Activated naive CD4-positive, alpha-beta T cell treated with anti-CD3 and anti-CD28 coated beads, Interleukin-2, amount 50 U/mL, for 16 hours (primary cell): ENCODE results near the gene TRPC6.

Source experiments
- DNase-seq: peaks from one replicate; pipeline ENCODE4 v3.0.0-alpha.2; 2020

Gene TRPC6

GRCh38 chr11:101583251-101584128 is at the start of gene TRPC6:
TSS of gene TRPC6 (minus strand) at chr11:101584007. CDS start at chr11:101583503, 504 bp downstream.
- no peak for DNase-seq

DNA sequence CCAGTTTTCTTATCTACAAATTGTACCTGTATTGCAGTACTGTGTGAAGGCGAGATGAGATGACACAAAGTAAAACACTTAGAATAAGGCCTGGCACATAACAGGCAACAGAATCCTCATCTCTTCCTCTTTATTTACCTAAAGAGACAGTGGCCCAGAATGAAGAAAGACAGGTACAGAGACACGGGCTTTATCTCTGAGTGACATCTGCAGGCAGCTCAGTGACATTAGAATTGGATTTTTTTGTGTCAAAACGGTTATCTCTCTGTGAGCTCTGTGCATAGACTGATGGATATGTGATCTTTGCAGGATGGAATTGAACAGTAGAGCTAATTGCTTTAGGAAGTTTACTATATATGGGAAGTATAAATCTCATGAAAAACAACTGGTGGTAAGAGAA is 36.2 kb upstream of the TRPC6 start:
- DNase-seq = no peak

- no peak for DNase-seq
Measured at GRCh38 chr11:101618709-101619108, 34.9 kb upstream of the TRPC6 start.

GRCh38 chr11:101617735-101618332 is 34.0 kb upstream of the TRPC6 start:
- DNase-seq = no peak

GRCh38 chr11:101612481-101612880 is 28.7 kb upstream of the TRPC6 start:
- no peak for DNase-seq

DNA sequence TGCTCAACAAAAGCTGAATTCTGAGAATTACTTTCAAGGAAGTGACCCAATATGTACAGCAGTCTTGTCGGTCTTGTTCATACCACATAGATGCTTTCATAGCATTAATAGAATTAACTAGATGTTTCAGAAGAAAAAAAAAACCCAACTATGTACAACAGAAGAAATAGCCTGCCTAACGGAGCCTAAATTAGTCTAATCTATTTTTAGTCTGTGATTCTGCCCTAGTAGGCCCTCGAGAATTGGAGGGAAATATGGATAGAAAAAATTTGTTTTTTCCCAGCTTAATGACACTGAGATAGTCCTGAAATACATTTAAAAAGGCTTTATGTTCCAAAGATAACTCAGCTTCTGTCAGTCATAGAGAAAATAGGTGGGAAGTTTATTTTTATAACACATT is 17.1 kb upstream of the TRPC6 start:
- DNase-seq = no peak

DNA sequence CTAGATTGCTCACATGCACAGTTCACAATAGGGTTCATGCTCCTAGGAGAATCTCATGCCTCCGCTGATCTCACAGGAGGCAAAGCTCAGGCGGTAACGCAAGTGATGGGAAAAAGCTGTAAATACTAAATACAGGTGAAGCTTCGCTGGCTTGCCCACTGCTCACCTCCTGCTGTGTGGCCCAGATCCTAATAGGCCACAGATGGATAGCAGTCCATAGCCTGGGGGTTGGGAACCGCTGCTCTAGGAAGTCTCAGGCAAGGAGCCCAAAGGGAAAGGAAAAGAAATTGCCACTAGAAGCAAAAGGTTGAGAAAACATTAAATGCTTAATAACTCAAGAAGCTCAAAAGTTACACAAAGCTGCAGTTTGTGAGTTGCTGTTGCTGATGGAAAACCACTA is 3.2 kb upstream of the TRPC6 start:
- DNase-seq = no peak

- DNase-seq = no peak
Measured at GRCh38 chr11:101584655-101585054, 848 bp upstream of the TRPC6 start.

DNA sequence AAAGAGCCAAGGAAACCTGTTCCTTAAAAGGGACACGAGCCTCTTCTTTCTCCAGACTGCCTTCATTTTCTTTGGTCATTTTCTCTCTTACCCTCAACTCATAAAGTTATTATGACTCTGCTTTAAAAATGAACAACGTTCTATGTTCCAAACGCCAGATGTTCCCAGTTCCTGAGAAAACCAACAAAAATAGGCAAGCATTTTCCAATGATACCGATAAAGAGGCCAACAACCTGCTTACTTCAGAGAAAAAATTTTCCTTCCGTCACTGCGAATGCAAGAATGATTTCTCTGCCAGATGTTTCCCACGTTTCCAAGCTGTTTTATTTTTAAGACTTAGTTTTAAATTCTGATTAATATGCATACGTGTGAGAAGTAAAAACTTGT is 315 bp upstream of the TRPC6 start:
- DNase-seq = no peak

DNA sequence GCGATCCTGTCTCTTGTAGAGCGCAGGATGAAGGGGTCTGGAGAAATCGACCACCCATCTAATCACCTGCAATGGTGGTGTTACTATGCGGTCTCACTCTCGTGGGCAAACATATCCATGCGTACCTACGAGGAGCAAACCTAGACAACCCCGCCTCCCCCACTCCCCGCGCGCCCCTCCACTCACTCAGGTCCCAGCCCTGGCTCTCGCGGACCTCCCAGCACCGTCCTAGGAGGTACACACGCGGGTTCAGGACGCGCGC is 887 bp downstream of the TRPC6 start:
- DNase-seq = no peak

- no peak for DNase-seq
Measured at GRCh38 chr11:101582236-101582988, 1.4 kb downstream of the TRPC6 start.

GRCh38 chr11:101577461-101577860 is 6.3 kb downstream of the TRPC6 start:
- no peak for DNase-seq

DNA sequence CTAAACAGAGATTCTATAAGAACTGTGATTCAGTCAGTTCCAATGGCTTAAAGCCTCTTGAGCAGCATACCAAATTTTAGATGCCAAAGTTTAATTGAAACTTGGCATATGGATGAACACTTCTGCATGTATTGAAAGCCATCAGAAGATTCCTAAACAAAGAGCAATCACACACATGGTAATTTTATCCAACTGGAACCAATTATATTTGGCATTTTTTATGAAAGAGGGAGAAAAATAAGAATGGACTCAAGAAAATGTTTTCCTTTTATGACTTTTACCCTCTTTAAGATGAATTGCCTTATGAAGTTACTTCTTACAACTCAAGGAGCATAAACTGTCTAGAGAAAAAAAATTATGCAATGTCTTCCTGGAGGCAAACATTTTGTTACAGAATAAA is 7.4 kb downstream of the TRPC6 start:
- no peak for DNase-seq

GRCh38 chr11:101574886-101575285 is 8.9 kb downstream of the TRPC6 start:
- no peak for DNase-seq

DNA sequence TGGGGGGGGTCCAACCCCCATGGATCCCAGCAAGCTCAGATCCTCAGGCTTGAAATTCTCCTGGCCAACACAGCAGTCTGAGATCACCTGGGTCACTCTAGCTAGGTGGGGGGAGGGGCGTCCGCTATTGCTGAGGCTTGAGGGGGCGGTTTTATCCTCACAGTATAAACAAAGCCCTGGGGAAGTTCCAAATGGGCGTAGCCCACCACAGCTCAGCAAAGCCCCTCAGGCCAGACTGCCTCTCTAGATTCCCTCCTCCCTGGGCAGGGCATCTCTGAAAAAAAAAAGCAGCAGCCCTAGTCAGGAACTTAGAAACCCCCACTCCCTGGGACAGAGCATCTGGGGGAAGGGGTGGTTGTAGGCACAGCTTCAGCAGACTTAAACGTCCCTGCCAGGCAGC is 16.7 kb downstream of the TRPC6 start:
- DNase-seq = no peak

GRCh38 chr11:101566626-101567025 is 17.2 kb downstream of the TRPC6 start:
- DNase-seq = no peak

DNA sequence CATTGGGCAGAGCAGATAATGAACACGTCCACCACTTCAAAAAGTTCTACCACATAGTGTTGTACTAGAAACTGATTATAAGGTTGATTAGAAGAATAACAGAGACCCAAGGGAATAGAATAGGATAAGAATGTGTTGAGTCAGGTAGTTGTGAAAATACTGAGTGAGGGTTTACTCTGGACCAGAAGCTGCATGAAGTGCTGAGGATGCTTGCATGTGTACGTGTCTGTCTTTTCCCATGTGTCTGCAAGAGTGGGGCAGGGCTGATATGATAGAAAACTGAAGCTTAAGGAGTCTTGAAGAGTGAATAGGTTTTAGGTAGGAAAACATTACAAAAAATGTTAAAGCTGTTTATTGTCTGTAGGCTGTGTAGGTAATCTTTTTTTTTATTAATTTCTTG is 20.6 kb downstream of the TRPC6 start:
- DNase-seq = no peak

- DNase-seq = no peak
Measured at GRCh38 chr11:101555366-101555765, 28.4 kb downstream of the TRPC6 start.

GRCh38 chr11:101553891-101554292 is 29.9 kb downstream of the TRPC6 start:
- DNase-seq = no peak

- DNase-seq = no peak
Measured at GRCh38 chr11:101552888-101553287, 30.9 kb downstream of the TRPC6 start.

DNA sequence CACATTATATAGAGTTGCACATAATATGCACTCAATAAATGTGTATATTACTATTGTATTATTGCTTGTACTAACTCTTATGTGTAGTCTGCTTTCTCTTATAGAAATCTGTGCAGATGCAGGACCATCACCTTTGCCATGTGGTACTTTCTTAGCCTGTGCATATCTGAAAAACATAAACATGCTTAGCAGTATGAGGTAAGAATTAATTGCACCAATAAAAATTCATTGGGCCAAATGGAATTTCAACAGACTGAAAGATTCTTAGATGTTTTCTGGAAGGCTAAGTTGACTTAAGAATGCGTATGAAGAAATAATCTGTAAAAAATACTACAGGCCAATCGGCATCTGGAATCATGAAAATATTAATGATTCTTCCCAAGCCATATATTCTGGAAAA is 55.3 kb downstream of the TRPC6 start:
- DNase-seq = no peak

DNA sequence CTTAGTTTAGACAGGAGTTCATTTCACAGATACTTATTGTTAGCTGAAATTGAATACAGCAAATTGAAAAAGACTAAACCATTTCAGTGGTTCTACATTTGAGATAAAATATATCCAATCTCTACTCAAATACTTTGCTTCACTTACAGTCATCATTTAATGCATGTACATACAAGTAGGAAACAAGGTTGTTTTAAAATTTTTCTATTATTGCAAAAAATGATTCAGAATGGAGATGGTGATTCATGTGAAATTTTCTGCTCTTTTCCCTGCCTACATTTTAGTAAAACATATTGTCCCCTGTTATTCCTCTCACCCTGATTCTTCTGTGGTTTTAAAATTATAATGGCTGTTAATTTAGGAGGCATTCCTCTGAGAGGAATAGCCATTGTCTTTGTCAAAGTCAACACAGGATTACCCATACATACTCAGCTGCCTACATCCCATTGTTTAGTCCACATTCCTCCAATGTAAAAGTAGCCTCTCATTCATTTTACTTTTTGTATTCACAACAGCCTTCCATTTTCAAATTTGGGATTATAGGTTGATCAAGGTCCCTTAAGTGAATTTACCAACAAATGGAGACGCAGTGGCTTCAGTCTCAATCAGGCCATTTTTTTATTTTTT is 60.1 kb downstream of the TRPC6 start:
- no peak for DNase-seq

DNA sequence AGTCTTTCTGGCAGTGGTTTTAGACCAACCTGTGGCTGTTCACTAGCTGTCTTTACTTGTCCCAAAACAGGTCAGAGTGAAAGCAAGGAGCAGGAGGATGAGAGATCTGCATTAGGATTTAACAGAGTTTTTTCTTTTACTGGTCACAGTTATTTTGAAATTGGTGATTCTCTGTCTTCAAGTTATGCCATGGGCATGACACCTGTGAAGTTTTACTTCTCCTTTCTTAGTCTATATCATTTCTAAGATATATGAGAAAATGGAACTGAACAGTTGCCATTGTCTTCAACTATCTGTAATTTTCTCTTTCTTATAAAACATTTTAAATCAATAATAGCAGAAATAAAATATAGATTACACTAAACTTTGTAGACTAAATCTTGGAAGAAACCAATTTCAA is 60.6 kb downstream of the TRPC6 start:
- no peak for DNase-seq

- no peak for DNase-seq
Measured at GRCh38 chr11:101521821-101522220, 62.0 kb downstream of the TRPC6 start.
